ENCODE data around the gene TMEM63C.

GRCh38 chr14:77157740-77158139, 23.9 kb upstream of the TMEM63C start:
- TF ChIP-seq CTCF (optimal IDR thresholded peaks at IDR 0.05 in 1 of 3, IDR thresholded peaks at IDR 0.05 in 1 of 3, conservative IDR thresholded peaks at IDR 0.05 in 1 of 3; ENCODE audit: extremely low read depth in 1 of 3, insufficient read depth in 2 of 3, low read length in 3 of 3) (no peak), EZH2 (IDR thresholded peaks at IDR 0.05; ENCODE audit: low read length) (no peak)
